Endodermal cell (in vitro differentiated cells): ENCODE measurements around the gene SLC24A3. TPM values are rescaled to one million over a fixed set of nuclear protein-coding genes. Genes with fewer than 3 reads are reported as not detected.

ENCODE experiments used
- DNase-seq: peaks from one replicate; pipeline ENCODE4 v3.0.0-alpha.2; 2017
- H3K27ac ChIP-seq: 2 replicates; pipeline ENCODE4 v1.5.1; 2013; ENCODE audit warnings: mild to moderate bottlenecking, low read depth, low read length, moderate library complexity
- H3K27me3 ChIP-seq: 2 replicates; pipeline ENCODE4 v1.6.1; 2013; ENCODE audit warnings: mild to moderate bottlenecking, low read length, moderate library complexity; ENCODE audit not compliant: insufficient read depth, control insufficient read depth, poor library complexity, severe bottlenecking
- H3K36me3 ChIP-seq: 2 replicates; pipeline ENCODE4 v1.7.0; 2013; ENCODE audit warnings: mild to moderate bottlenecking, low read length, moderate library complexity; ENCODE audit not compliant: control insufficient read depth, insufficient read depth
- H3K4me1 ChIP-seq: one replicate; pipeline ENCODE4 v1.7.0; 2013; ENCODE audit warnings: low read length; ENCODE audit not compliant: control insufficient read depth, insufficient read depth
- H3K4me3 ChIP-seq: 2 replicates; pipeline ENCODE4 v1.5.1; 2013; ENCODE audit warnings: mild to moderate bottlenecking, low read length, moderate library complexity
- H3K9ac ChIP-seq: 2 replicates; pipeline ENCODE4 v1.6.1; 2013; ENCODE audit warnings: mild to moderate bottlenecking, low read length, moderate library complexity; ENCODE audit not compliant: poor library complexity, severe bottlenecking; ENCODE audit errors: extremely low read depth
- H3K9me3 ChIP-seq: 2 replicates; pipeline ENCODE4 v1.6.1; 2013; ENCODE audit warnings: mild to moderate bottlenecking, low read length, moderate library complexity; ENCODE audit not compliant: control insufficient read depth
- H3K27ac Mint-ChIP-seq: 2 replicates; pipeline ENCODE4 v1.8.0; 2020; ENCODE audit warnings: mixed read lengths
- H3K27me3 Mint-ChIP-seq: 2 replicates; pipeline ENCODE4 v1.8.0; 2021; ENCODE audit warnings: mild to moderate bottlenecking, mixed read lengths; ENCODE audit not compliant: insufficient read depth
- H3K36me3 Mint-ChIP-seq: 2 replicates; pipeline ENCODE4 v1.8.0; 2020; ENCODE audit warnings: low read depth, mixed read lengths
- H3K4me1 Mint-ChIP-seq: 2 replicates; pipeline ENCODE4 v1.8.0; 2020; ENCODE audit warnings: mixed read lengths
- H3K4me3 Mint-ChIP-seq: 2 replicates; pipeline ENCODE4 v1.8.0; 2020; ENCODE audit warnings: mild to moderate bottlenecking, moderate library complexity, mixed read lengths
- H3K9me3 Mint-ChIP-seq: 2 replicates; pipeline ENCODE4 v1.8.0; 2020; ENCODE audit warnings: mild to moderate bottlenecking, mixed read lengths
- WGBS, 2 experiments: methylation state at CpG; one replicate each; pipeline versions ENCODE4 v1.1.5 to v1.1.7; 2013; ENCODE audit warnings: missing lambda C conversion rate in 2 of 2, mixed read lengths in 1 of 2; ENCODE audit not compliant: insufficient coverage in 1 of 2, insufficient read length in 1 of 2; 5-methylcytosine and 5-hydroxymethylcytosine counted together
- total RNA-seq, 2 donors: library from RNA; stranded (reverse); fragmentation: NEBNext Ultra II Directional in 1 of 2; extraction: Animal tissue kit (Norgen Biotek cat#: 25700) in 1 of 2; gene quantifications; 2 replicates in 1 of 2; 3 replicates in 1 of 2; pipeline ENCODE4 v1.2.1, GENCODE V29; 2021
- TF ChIP-seq, protein P1 (sequence below): fragments of 200-600 bp; sonication (generic); conservative IDR thresholded peaks from 2 replicates; pipeline ENCODE4 v1.5.0; 2021; ENCODE audit warnings: antibody characterized with exemption, mild to moderate bottlenecking

Gene SLC24A3
- total RNA-seq, 2 donors from 2014 or later: 1.5 to 1.8 TPM

GRCh38 chr20:19256085-19256484, 43.6 kb downstream of the SLC24A3 start:
- Mint-ChIP-seq H3K4me1 (peaks cover 3% of the 10 kb centered on the region), H3K36me3 (no peaks in the 10 kb centered on the region), H3K4me3 (no peak overlapping the region), H3K27ac (no peak overlapping the region), H3K9me3 (no peaks in the 10 kb centered on the region), H3K27me3 (no peaks in the 10 kb centered on the region)
- Histone ChIP-seq H3K9ac (no peak overlapping the region), H3K9me3 (no peaks in the 10 kb centered on the region), H3K4me1 (no peaks in the 10 kb centered on the region), H3K36me3 (no peaks in the 10 kb centered on the region), H3K4me3 (no peak overlapping the region), H3K27ac (no peak overlapping the region), H3K27me3 (no peaks in the 10 kb centered on the region)
- WGBS, 2 experiments: 83 to 100% methylated on average over 1 of the region's 2 CpGs
- no peak for DNase-seq
- TF ChIP-seq, protein P1, sequence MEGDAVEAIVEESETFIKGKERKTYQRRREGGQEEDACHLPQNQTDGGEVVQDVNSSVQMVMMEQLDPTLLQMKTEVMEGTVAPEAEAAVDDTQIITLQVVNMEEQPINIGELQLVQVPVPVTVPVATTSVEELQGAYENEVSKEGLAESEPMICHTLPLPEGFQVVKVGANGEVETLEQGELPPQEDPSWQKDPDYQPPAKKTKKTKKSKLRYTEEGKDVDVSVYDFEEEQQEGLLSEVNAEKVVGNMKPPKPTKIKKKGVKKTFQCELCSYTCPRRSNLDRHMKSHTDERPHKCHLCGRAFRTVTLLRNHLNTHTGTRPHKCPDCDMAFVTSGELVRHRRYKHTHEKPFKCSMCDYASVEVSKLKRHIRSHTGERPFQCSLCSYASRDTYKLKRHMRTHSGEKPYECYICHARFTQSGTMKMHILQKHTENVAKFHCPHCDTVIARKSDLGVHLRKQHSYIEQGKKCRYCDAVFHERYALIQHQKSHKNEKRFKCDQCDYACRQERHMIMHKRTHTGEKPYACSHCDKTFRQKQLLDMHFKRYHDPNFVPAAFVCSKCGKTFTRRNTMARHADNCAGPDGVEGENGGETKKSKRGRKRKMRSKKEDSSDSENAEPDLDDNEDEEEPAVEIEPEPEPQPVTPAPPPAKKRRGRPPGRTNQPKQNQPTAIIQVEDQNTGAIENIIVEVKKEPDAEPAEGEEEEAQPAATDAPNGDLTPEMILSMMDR: no peak

GRCh38 chr20:19256906-19257595, 44.6 kb downstream of the SLC24A3 start:
- H3K9ac ChIP-seq: no peak overlapping the region
- H3K27ac ChIP-seq: no peak overlapping the region
- no peaks in the 10 kb centered on the region for H3K27me3 ChIP-seq
- Mint-ChIP-seq H3K27ac (no peak overlapping the region), H3K36me3 (no peaks in the 10 kb centered on the region), H3K4me1 (peaks cover 2% of the 10 kb centered on the region), H3K4me3 (no peak overlapping the region), H3K27me3 (no peaks in the 10 kb centered on the region), H3K9me3 (no peaks in the 10 kb centered on the region)
- 90 to 92% methylated on average over 6 to 11 of the region's 11 CpGs for WGBS, 2 experiments
- no peaks in the 10 kb centered on the region for H3K36me3 ChIP-seq
- TF ChIP-seq, protein P1: no peak
- no peak overlapping the region for H3K4me3 ChIP-seq
- no peaks in the 10 kb centered on the region for H3K9me3 ChIP-seq
- no peaks in the 10 kb centered on the region for H3K4me1 ChIP-seq
- DNase-seq: peak; percentile 23

DNA sequence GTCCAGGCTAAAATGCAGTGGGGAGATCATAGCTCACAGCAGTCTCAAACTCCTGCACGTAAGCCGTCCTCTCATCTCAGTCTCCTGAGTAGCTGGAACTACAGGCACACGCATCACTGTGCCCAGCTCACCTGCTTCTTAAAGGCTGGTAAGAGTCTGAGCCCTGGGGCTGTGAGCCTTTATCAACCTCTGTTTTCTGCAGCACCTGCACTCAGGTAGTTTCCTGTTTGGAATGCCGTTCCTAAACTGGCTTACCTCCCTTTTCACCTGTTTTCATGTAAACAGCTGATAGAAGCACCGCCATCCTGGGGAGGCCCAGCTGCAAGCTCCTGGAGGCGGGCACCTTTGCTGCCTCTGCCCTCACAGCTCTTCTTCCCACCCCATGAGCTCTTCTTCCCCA, 45.4 kb downstream of the SLC24A3 start:
- 75 to 88% methylated on average over 4 to 6 of the region's 6 CpGs for WGBS, 2 experiments
- no peak overlapping the region for H3K27ac ChIP-seq
- no peaks in the 10 kb centered on the region for H3K9me3 Mint-ChIP-seq

More for the DNA sequence above, 45.4 kb downstream of the SLC24A3 start:
- H3K36me3 Mint-ChIP-seq: no peaks in the 10 kb centered on the region
- H3K27ac Mint-ChIP-seq: no peak overlapping the region
- no peaks in the 10 kb centered on the region for H3K4me1 Mint-ChIP-seq
- H3K9ac ChIP-seq: no peak overlapping the region
- H3K27me3 ChIP-seq: no peaks in the 10 kb centered on the region
- H3K9me3 ChIP-seq: no peaks in the 10 kb centered on the region
- no peaks in the 10 kb centered on the region for H3K27me3 Mint-ChIP-seq
- TF ChIP-seq, protein P1: no peak
- DNase-seq: peak; percentile 38
- H3K4me1 ChIP-seq: no peaks in the 10 kb centered on the region
- no peak overlapping the region for H3K4me3 ChIP-seq
- no peak overlapping the region for H3K4me3 Mint-ChIP-seq
- H3K36me3 ChIP-seq: no peaks in the 10 kb centered on the region
